ENCODE measurements around the gene STAC2. TPM values are rescaled to one million over a fixed set of nuclear protein-coding genes. Genes with fewer than 3 reads are reported as not detected.

STAC2 gene
- total RNA-seq, 2 experiments from 2014 or later: not detected

DNA sequence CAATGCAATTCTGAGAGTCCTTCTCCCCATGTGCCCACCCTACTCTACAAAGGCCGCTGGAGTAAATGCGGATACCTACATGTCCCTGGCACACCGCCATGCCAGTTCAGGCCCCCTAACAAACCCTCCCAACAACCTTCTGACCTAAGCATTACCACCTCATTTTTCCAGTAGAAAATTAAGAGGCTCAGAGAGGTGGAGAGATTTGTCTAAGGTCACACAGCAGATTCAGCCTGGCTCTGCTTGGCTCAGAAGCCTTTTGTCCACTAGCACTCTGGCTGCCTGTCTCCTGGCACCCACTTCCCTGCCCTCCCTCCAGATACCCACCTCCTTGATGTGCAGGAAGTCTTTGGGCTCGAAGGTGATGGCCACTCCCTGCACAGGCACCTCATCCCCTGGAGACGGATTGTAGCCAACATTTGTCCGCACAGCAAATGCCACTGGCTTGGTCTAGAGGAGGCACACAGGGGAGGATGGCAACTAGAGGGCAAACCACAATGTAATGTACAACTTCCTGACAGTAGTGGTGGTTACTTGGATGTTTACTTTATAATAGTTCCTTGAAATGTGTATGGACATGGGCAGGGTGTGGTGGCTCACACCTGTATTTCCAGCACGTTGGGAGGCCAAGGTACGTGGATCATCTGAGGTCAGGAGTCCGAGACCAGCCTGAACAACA, 38.5 kb downstream of the STAC2 start:
- Mint-ChIP-seq H3K4me1 (peaks cover 9% of the 10 kb centered on the region), H3K9me3 (no peaks in the 10 kb centered on the region), H3K27ac (no peak overlapping the region), H3K4me3 (no peak overlapping the region), H3K27me3 (no peaks in the 10 kb centered on the region), H3K36me3 (ENCODE audit: low read depth) (peaks cover 28% of the 10 kb centered on the region)
- ChIA-PET POLR2A (no interaction called here), CTCF (interaction anchor here (1.1 to 1.5 kb wide), 2 partner anchors 12 to 34 kb away, joined by 5 to 7 read pairs; no protein-coding TSS in a partner anchor)
- no peak for DNase-seq

DNA sequence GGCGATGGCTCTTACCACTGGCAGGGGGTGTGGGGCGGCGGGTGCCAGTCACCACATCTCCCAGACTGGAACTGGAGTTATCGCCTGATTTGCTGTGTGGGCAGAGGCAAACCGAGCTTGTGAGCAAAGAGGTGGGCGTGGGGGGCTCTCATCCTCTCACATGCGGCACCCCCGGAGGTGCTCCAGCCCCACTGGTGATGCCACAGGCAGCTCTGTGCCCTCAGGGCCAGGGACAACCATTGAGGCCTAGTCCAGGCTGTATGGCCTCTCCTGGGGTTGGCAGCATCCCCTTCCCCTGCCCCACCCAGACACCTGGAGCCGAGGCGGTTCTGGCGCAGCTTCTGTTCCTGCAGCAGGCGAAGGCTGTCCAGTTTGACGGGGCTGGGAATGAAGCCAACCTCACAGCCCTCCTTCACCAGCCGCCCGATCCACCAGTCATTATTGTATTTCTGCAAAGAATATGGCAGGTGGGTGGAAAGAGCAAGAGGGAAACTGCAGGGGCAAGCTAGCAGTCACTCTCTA, 39.2 kb downstream of the STAC2 start:
- Mint-ChIP-seq H3K4me1 (peaks cover 7% of the 10 kb centered on the region), H3K4me3 (no peak overlapping the region), H3K27me3 (no peaks in the 10 kb centered on the region), H3K36me3 (ENCODE audit: low read depth) (peaks cover 25% of the 10 kb centered on the region), H3K27ac (no peak overlapping the region), H3K9me3 (no peaks in the 10 kb centered on the region)
- ChIA-PET POLR2A (no interaction called here), CTCF (interaction anchor here (1.1 to 1.5 kb wide), 2 partner anchors 12 to 33 kb away, joined by 5 to 7 read pairs; no protein-coding TSS in a partner anchor)
- DNase-seq: no peak

DNA sequence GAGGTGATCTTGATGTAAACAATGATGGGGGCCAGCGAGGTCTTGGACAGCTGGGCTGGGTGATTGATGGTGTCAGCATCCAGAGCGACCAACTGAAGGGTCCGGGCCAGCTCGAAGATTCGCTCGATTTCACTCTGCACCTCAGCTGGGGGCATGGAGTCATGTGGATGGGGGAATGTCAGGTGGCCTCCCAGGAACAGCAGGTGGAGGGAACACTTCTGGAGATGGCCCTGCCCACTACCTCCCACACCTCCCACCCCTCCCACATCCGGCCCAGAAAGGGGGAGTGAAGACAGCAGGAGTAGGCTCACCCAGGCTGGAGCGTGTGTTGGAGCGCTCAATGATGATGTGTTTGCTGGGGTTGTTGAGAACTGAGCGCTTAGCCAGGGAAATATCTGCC, 42.0 kb downstream of the STAC2 start:
- Mint-ChIP-seq H3K27me3 (no peaks in the 10 kb centered on the region), H3K27ac (no peak overlapping the region)

DNA sequence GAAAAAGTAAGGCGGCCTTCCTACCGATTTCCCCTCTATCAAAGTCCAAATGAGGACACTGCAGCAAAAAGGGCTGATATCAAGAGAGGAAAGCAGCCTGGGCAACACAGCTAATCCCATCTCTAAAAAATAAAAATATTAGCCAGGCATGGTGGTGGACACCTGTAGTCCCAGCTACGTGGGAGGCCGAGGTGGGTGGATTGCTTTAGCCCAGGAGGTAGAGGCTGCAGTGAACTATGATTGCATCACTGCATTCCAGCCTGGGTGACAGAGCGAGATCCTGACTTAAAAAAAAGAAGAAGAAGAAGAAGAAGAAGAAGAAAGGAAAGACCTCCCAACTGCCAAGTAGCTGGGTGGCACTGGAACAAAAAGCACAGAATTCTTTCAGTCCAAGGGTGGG, 42.7 kb downstream of the STAC2 start:
- H3K9me3 Mint-ChIP-seq: no peaks in the 10 kb centered on the region
- ChIA-PET POLR2A (no interaction called here), CTCF (interaction anchor here (0.6 to 1.8 kb wide), 6 partner anchors 8 to 431 kb away, joined by 3 to 12 read pairs (median 4); no protein-coding TSS in a partner anchor)
- H3K4me1 Mint-ChIP-seq: peaks cover 7% of the 10 kb centered on the region
- no peak for DNase-seq
- H3K27me3 Mint-ChIP-seq: no peaks in the 10 kb centered on the region
- no peak overlapping the region for H3K27ac Mint-ChIP-seq
- no peak overlapping the region for H3K4me3 Mint-ChIP-seq
- peaks cover 24% of the 10 kb centered on the region for H3K36me3 Mint-ChIP-seq (ENCODE audit: low read depth)

More for the DNA sequence above, 42.0 kb downstream of the STAC2 start:
- peaks cover 7% of the 10 kb centered on the region for H3K4me1 Mint-ChIP-seq
- no peaks in the 10 kb centered on the region for H3K9me3 Mint-ChIP-seq
- H3K36me3 Mint-ChIP-seq (ENCODE audit: low read depth): peaks cover 24% of the 10 kb centered on the region
- no peak overlapping the region for H3K4me3 Mint-ChIP-seq
- POLR2A ChIA-PET: no interaction called here
- CTCF ChIA-PET: interaction anchor here (0.6 to 1.8 kb wide), 6 partner anchors 9 to 432 kb away, joined by 3 to 12 read pairs (median 4); no protein-coding TSS in a partner anchor
- DNase-seq: no peak

GRCh38 chr17:39181303-39181702, 44.4 kb downstream of the STAC2 start:
- Mint-ChIP-seq H3K4me1 (no peaks in the 10 kb centered on the region), H3K27ac (no peak overlapping the region), H3K4me3 (no peak overlapping the region), H3K27me3 (no peaks in the 10 kb centered on the region), H3K9me3 (no peaks in the 10 kb centered on the region), H3K36me3 (ENCODE audit: low read depth) (peaks cover 32% of the 10 kb centered on the region)
- no peak for DNase-seq
- POLR2A ChIA-PET: no interaction called here
- CTCF ChIA-PET: no interaction called here

DNA sequence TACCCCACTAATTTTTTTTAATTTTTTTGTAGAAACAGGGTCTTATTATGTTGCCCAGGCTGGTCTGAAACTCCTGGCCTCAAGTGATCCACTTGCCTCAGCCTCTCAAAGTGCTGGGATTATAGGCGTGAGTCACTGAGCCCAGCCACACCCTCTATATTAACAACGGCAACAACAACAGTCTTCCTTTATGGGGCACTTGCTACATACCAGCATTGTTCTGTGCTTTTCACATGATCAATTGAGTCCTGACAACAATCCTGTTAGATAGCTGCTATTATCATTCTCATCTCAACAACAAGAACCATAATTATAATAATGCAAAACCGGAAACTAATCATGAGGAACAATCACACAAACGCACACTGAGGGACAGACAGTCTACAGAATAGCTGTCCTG, 47.2 kb downstream of the STAC2 start:
- Mint-ChIP-seq H3K4me3 (no peak overlapping the region), H3K27ac (no peak overlapping the region), H3K4me1 (peaks cover 7% of the 10 kb centered on the region), H3K9me3 (no peaks in the 10 kb centered on the region), H3K36me3 (ENCODE audit: low read depth) (peaks cover 24% of the 10 kb centered on the region), H3K27me3 (no peaks in the 10 kb centered on the region)
- no peak for DNase-seq
- CTCF ChIA-PET: interaction anchor here (0.6 to 6.7 kb wide), 2 partner anchors 14 to 118 kb away, joined by 3 to 70 read pairs; partner anchors contain the start of gene ARL5C
- POLR2A ChIA-PET: no interaction called here

DNA sequence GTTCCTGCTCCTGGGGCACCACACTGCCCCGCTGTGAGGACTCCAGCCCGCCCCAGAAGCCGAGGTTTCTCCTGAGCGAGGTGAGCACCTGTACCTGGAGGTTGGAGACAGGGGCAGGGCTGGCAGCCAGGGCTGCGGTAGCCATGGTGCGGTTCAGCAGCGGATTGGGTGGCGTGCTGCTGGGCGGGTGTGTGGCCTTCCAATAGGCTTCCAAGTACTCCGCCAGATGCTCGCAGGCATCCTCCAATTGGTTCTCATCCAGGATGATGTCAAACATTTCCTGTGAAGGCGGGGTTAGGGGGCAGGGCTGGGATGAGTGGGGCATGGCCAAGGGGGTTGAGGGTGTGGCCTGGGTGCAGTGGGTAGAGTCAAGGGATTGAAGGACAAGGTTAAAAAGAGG, 48.5 kb downstream of the STAC2 start:
- Mint-ChIP-seq H3K4me3 (no peak overlapping the region), H3K9me3 (no peaks in the 10 kb centered on the region), H3K4me1 (peaks cover 19% of the 10 kb centered on the region), H3K36me3 (ENCODE audit: low read depth) (peaks cover 15% of the 10 kb centered on the region), H3K27me3 (no peaks in the 10 kb centered on the region), H3K27ac (no peak overlapping the region)
- DNase-seq: no peak
- CTCF ChIA-PET: interaction anchor here (6.7 kb wide), 1 partner anchor 12 kb away, joined by 70 read pairs; the partner anchor contains the start of gene ARL5C
- POLR2A ChIA-PET: no interaction called here

- CTCF ChIA-PET: interaction anchor here (0.7 to 6.7 kb wide), 17 partner anchors 8 to 308 kb away, joined by 3 to 70 read pairs (median 3); partner anchors contain the start of genes ARL5C and LASP1
- peaks cover 22% of the 10 kb centered on the region for H3K4me1 Mint-ChIP-seq
- peaks cover 15% of the 10 kb centered on the region for H3K36me3 Mint-ChIP-seq (ENCODE audit: low read depth)
- DNase-seq: no peak
- POLR2A ChIA-PET: no interaction called here
- no peaks in the 10 kb centered on the region for H3K27me3 Mint-ChIP-seq
- H3K27ac Mint-ChIP-seq: no peak overlapping the region
- no peaks in the 10 kb centered on the region for H3K9me3 Mint-ChIP-seq
- H3K4me3 Mint-ChIP-seq: no peak overlapping the region
These were observed 50.1 kb downstream of the STAC2 start for GRCh38 chr17:39175695-39176093.

DNA sequence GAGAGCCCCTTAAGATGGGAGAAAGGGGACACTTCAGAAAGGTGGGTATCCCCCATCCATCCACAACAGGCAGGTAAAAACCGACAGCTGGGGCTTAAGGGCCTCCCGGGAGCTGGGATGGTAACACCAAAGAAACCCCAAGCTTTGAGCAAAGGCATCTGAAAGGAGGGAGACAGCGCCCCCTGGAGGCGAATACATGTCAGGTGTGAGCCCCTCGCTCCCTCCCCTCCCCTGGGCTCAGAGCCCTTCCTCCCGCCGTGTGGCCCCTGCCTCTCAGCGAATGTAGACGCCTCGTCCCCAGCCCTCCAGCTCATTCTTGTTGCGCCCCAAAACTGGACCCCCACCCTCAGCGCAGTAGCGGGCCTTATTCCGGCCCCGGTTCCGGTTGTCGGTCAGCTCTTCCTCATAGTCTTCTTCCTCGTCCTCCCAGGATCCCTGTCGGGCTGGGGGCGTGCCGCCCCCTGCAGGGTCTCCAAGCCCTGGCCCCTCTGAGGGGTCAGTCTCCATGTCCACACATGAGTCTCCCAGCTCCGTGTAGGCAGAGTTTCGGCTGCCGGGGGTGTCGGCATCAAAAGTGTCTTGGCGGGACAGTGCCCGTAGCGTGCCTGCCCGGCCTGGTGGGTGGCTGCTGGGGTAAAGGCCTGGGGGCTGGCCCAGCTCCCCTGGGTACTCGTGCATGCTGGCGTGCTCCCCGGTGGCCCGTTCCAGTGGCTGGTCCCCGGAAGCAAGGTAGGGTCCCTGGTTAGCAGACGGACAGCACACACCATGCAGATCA, 50.6 kb downstream of the STAC2 start:
- CTCF ChIA-PET: interaction anchor here (0.6 to 6.7 kb wide), 27 partner anchors 8 to 362 kb away, joined by 3 to 70 read pairs (median 3); partner anchors contain the start of genes ARL5C and LASP1
- peaks cover 15% of the 10 kb centered on the region for H3K36me3 Mint-ChIP-seq (ENCODE audit: low read depth)
- H3K27ac Mint-ChIP-seq: no peak overlapping the region
- POLR2A ChIA-PET: no interaction called here
- peaks cover 22% of the 10 kb centered on the region for H3K4me1 Mint-ChIP-seq
- peak; percentile 83 for DNase-seq
- H3K9me3 Mint-ChIP-seq: no peaks in the 10 kb centered on the region
- H3K27me3 Mint-ChIP-seq: peaks cover 5% of the 10 kb centered on the region
- H3K4me3 Mint-ChIP-seq: no peak overlapping the region

- no peak for DNase-seq
- Mint-ChIP-seq H3K4me3 (no peak overlapping the region), H3K36me3 (ENCODE audit: low read depth) (peaks cover 18% of the 10 kb centered on the region), H3K27me3 (peaks cover 10% of the 10 kb centered on the region), H3K9me3 (peaks cover 3% of the 10 kb centered on the region), H3K27ac (no peak overlapping the region), H3K4me1 (peaks cover 25% of the 10 kb centered on the region)
- ChIA-PET POLR2A (no interaction called here), CTCF (interaction anchor here (0.5 to 6.7 kb wide), 16 partner anchors 9 to 316 kb away, joined by 3 to 70 read pairs (median 4); partner anchors contain the start of gene ARL5C)
These were observed 52.0 kb downstream of the STAC2 start for GRCh38 chr17:39173526-39174274.

DNA sequence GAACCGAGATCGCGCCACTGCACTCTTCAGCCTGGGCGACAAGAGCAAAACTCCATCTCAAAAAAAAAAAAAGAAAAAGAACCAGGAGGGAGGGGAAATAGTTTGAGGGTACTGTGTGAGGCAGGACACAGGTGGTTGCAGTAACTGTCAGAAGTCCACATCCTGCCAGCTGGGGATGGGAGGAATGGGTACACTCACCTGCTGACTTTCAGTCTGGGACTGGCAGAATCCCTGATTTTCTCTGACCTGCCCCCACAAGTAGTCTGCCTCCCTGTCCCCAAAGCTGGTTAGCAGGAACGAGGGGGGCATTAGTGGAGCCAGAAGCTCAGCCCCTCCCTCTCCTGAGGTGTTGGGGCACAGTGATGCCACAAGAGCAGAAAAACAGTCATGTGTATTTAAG, 52.7 kb downstream of the STAC2 start:
- peaks cover 11% of the 10 kb centered on the region for H3K27me3 Mint-ChIP-seq
- ChIA-PET CTCF (interaction anchor here (0.5 to 6.7 kb wide), 6 partner anchors 8 to 317 kb away, joined by 3 to 70 read pairs (median 4); partner anchors contain the start of gene ARL5C), POLR2A (no interaction called here)
- peaks cover 5% of the 10 kb centered on the region for H3K9me3 Mint-ChIP-seq
- H3K4me1 Mint-ChIP-seq: peaks cover 30% of the 10 kb centered on the region
- no peak overlapping the region for H3K4me3 Mint-ChIP-seq
- no peak overlapping the region for H3K27ac Mint-ChIP-seq
- DNase-seq: no peak
- peaks cover 20% of the 10 kb centered on the region for H3K36me3 Mint-ChIP-seq (ENCODE audit: low read depth)

GRCh38 chr17:39171933-39172332, 53.8 kb downstream of the STAC2 start:
- ChIA-PET CTCF (interaction anchor here (1.3 kb wide), 1 partner anchor 9 kb away, joined by 4 read pairs; no protein-coding TSS in a partner anchor), POLR2A (no interaction called here)
- no peak overlapping the region for H3K4me3 Mint-ChIP-seq
- peaks cover 5% of the 10 kb centered on the region for H3K9me3 Mint-ChIP-seq
- peaks cover 13% of the 10 kb centered on the region for H3K27me3 Mint-ChIP-seq
- H3K36me3 Mint-ChIP-seq (ENCODE audit: low read depth): peaks cover 13% of the 10 kb centered on the region
- peaks cover 40% of the 10 kb centered on the region for H3K4me1 Mint-ChIP-seq
- H3K27ac Mint-ChIP-seq: no peak overlapping the region
- DNase-seq: no peak
